WI38 (cell line): ENCODE data around the gene IFNA4.

ENCODE experiments used
- H3K4me3 ChIP-seq: 2 replicates; pipeline ENCODE4 v1.5.1; 2011; ENCODE audit warnings: low read depth, mild to moderate bottlenecking, control low read depth, low read length
- TF ChIP-seq, protein P1 (sequence below): IDR thresholded peaks from 2 replicates; pipeline ENCODE4 v1.5.1; 2012; ENCODE audit warnings: low read depth, mild to moderate bottlenecking, control low read depth, low read length

IFNA4 gene

DNA sequence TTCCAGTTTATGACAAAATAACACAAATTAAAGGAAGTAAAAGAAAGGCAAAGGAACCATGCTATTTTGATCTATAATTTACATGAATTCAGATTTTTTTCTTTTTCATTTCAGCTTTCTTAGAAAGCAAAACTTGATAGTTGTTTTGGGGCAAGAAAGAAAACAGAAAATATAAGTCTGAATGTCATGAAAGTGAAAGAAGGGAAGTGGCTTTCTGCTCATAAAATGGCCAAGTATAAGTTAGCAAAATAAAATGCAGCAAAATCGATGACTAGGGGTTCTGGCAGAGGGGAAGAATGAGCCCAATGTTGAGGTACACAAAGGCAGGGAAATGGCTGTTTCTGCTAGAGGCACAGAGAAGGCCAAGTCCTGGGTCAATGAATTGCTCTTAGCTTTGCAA, 42.8 kb downstream of the IFNA4 start:
- TF ChIP-seq, protein P1, sequence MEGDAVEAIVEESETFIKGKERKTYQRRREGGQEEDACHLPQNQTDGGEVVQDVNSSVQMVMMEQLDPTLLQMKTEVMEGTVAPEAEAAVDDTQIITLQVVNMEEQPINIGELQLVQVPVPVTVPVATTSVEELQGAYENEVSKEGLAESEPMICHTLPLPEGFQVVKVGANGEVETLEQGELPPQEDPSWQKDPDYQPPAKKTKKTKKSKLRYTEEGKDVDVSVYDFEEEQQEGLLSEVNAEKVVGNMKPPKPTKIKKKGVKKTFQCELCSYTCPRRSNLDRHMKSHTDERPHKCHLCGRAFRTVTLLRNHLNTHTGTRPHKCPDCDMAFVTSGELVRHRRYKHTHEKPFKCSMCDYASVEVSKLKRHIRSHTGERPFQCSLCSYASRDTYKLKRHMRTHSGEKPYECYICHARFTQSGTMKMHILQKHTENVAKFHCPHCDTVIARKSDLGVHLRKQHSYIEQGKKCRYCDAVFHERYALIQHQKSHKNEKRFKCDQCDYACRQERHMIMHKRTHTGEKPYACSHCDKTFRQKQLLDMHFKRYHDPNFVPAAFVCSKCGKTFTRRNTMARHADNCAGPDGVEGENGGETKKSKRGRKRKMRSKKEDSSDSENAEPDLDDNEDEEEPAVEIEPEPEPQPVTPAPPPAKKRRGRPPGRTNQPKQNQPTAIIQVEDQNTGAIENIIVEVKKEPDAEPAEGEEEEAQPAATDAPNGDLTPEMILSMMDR: no peak

DNA sequence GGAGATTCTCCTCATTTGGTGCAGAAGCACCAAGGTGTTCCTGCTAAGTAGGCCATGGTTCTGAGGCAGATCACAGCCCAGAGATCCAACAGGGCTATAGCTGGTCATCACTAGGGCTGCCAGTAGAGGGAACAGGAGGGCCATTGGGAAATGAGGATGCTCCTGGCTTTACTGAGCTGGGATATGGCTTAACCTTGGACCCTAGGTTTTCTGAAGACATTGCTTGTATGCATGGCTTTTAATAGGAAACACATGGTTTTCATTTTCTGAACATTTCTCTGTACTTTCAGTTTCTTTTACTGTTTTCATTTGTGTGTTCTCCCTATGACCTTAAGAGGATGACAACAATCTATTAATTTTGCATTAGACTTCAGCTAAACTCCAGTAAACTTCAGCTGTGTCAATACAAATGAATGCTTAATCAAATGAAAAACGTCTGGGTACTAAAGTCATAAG, 45.9 kb downstream of the IFNA4 start, which contains the start of gene IFNW1:
Gene IFNW1 (minus strand): TSS at position 406 of the 456 bp plus-strand sequence. CDS start 262 bp downstream, at position 144.
- no peak within 1 kb of the TSS for H3K4me3 ChIP-seq
- TF ChIP-seq, protein P1: no peak

More for the DNA sequence above, 42.8 kb downstream of the IFNA4 start:
- H3K4me3 ChIP-seq: no peak overlapping the region

DNA sequence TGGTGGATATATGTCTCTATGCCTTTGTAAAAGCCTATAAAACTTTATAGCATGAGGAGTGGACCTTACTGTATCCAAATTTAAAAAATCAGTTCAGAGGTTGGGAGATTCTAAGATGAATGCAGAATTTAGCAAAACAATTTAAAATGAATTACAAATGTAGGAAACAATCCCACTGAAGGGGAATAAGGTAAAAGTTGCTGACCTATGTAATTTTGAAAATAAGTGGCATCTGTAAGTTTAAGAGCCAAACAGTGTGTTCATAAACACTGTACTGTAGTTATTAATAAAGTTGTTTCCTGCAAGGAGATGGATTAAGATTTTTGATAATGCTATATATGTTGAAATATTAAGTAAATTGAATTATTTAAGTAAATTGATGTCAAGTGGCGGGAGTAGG, 50.4 kb downstream of the IFNA4 start:
- TF ChIP-seq, protein P1: no peak

More for the DNA sequence above, 50.4 kb downstream of the IFNA4 start:
- H3K4me3 ChIP-seq: no peak overlapping the region
